DMS153 (cell line): Measurements from ENCODE around the gene C2orf49.

ENCODE experiments used
- DNase-seq: peaks from one replicate; lab custom pipeline; 2025; lab: John Stamatoyannopoulos, UW

C2orf49 gene

GRCh38 chr2:105383432-105384166 is 46.3 kb downstream of the C2orf49 start:
- no peak for DNase-seq

GRCh38 chr2:105384216-105384615 is 46.9 kb downstream of the C2orf49 start:
- DNase-seq = no peak

GRCh38 chr2:105384861-105385260 is 47.5 kb downstream of the C2orf49 start:
- DNase-seq = no peak

GRCh38 chr2:105385731-105386540 is 48.6 kb downstream of the C2orf49 start:
- DNase-seq = no peak

- no peak for DNase-seq
Observed at GRCh38 chr2:105387225-105387624, 49.9 kb downstream of the C2orf49 start.

- no peak for DNase-seq
Observed at GRCh38 chr2:105388971-105389381, 51.6 kb downstream of the C2orf49 start.

- no peak for DNase-seq
Observed at GRCh38 chr2:105390454-105390853, 53.1 kb downstream of the C2orf49 start.

- no peak for DNase-seq
Observed at GRCh38 chr2:105391058-105391627, 53.8 kb downstream of the C2orf49 start.

- DNase-seq = no peak
Observed at GRCh38 chr2:105391763-105392662, 54.7 kb downstream of the C2orf49 start.

- no peak for DNase-seq
Observed at GRCh38 chr2:105393373-105394055, 56.2 kb downstream of the C2orf49 start.

- DNase-seq = no peak
Observed at GRCh38 chr2:105394951-105395611, 57.7 kb downstream of the C2orf49 start.

- DNase-seq = no peak
Observed at GRCh38 chr2:105395691-105396090, 58.4 kb downstream of the C2orf49 start.

- DNase-seq = no peak
Observed at GRCh38 chr2:105396254-105397024, 59.1 kb downstream of the C2orf49 start.

- DNase-seq = no peak
Observed at GRCh38 chr2:105397025-105397722, 59.8 kb downstream of the C2orf49 start.

GRCh38 chr2:105397953-105398335 is 60.6 kb downstream of the C2orf49 start:
- no peak for DNase-seq

GRCh38 chr2:105398336-105399206 is 61.2 kb downstream of the C2orf49 start, which contains the start of gene FHL2:
Gene FHL2, minus strand, starts transcription at chr2:105399051. Its CDS starts 12,535 bp downstream, at chr2:105386516.
- peak; percentile 51 for DNase-seq
